Measurements from ENCODE around the gene LARP4B. TPM values are rescaled to one million over a fixed set of nuclear protein-coding genes. Genes with fewer than 3 reads are reported as not detected.
A peak's percentile ranks its signal among the peaks of the same experiment; 100 is the strongest.

LARP4B gene
- 10 to 100 TPM in 11 of 12 donors, not detected in 1; 47.1 to 99.8 (median 66.7) TPM for polyA plus RNA-seq (ENCODE audit: insufficient read length in 12 of 12)
- long read RNA-seq, donor 1, full-length matches to known transcripts, result 8 of 15 reads
- long read RNA-seq, donor 1, partial matches to known transcripts, result 7 of 15 reads
- long read RNA-seq, donor 1, other reads (novel, unspliced or antisense), result 0 of 15 reads
- long read RNA-seq, donor 2, full-length matches to known transcripts, result 3 of 3 reads
- long read RNA-seq, donor 2, partial matches to known transcripts, result 0 of 3 reads
- long read RNA-seq, donor 2, other reads (novel, unspliced or antisense), result 0 of 3 reads
- long read RNA-seq, donor 3, full-length matches to known transcripts, result 2 of 2 reads
- long read RNA-seq, donor 3, partial matches to known transcripts, result 0 of 2 reads
- long read RNA-seq, donor 3, other reads (novel, unspliced or antisense), result 0 of 2 reads
- long read RNA-seq, donor 4, full-length matches to known transcripts, result 2 of 2 reads
- long read RNA-seq, donor 4, partial matches to known transcripts, result 0 of 2 reads
- long read RNA-seq, donor 4, other reads (novel, unspliced or antisense), result 0 of 2 reads
- long read RNA-seq, donor 5, result 0 reads
- long read RNA-seq, donor 6, full-length matches to known transcripts, result 4 of 4 reads
- long read RNA-seq, donor 6, partial matches to known transcripts, result 0 of 4 reads
- long read RNA-seq, donor 6, other reads (novel, unspliced or antisense), result 0 of 4 reads
- long read RNA-seq, donor 7, full-length matches to known transcripts, result 4 of 4 reads
- long read RNA-seq, donor 7, partial matches to known transcripts, result 0 of 4 reads
- long read RNA-seq, donor 7, other reads (novel, unspliced or antisense), result 0 of 4 reads
- long read RNA-seq, donor 8, full-length matches to known transcripts, result 13 of 13 reads
- long read RNA-seq, donor 8, partial matches to known transcripts, result 0 of 13 reads
- long read RNA-seq, donor 8, other reads (novel, unspliced or antisense), result 0 of 13 reads
- long read RNA-seq, donor 9, full-length matches to known transcripts, result 2 of 2 reads
- long read RNA-seq, donor 9, partial matches to known transcripts, result 0 of 2 reads
- long read RNA-seq, donor 9, other reads (novel, unspliced or antisense), result 0 of 2 reads
- long read RNA-seq, donor 10, full-length matches to known transcripts, result 11 of 11 reads
- long read RNA-seq, donor 10, partial matches to known transcripts, result 0 of 11 reads
- long read RNA-seq, donor 10, other reads (novel, unspliced or antisense), result 0 of 11 reads
- long read RNA-seq, donor 11, full-length matches to known transcripts, result 8 of 8 reads
- long read RNA-seq, donor 11, partial matches to known transcripts, result 0 of 8 reads
- long read RNA-seq, donor 11, other reads (novel, unspliced or antisense), result 0 of 8 reads

DNA sequence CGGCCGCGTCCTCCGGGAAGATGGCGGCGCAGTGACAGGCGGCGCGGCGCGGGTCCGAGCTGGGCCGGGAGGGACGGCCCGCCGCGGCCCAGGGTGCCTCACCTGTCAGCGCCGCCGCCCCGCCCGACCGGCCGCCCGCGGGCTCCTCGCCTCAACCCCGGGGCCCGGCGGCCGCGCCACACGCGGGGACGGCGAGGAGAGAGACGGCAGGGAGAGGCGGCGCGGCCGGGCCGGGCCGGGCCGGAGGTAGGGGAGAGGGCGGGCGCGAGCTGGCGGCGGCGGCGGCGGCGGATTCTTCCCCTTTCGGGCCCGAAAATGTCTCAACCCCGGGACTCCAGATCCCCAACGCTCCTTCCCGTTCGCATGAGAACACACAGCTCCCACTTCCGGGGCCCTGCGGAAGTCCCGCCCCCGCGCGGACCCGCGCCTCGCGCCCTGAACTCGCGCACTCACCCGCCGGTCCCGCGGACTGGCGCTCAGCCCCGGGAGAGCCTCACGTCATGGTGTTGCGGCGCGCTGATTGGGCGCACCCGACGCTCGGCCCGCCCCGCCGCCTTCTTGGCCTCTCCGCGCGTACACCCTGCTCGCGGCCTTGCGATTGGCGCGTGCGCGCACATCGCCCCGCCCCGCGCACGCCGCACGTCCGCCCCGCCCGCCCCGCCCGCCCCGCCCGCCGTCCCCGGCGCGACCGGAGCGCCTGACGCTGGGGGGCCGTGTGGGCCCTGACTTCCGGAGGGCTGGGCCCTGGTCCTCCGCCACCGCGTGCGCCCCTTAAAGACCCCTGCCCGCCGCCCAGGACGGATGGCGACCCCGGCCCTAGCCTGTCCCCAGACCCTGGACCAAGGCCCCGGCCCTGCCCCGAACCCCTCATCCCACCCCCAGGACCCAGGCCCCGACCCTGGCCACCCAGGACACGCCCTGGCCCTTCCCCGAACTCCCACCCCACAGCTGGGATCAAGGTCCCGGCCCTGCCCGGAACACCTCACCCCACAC is at the start of gene LARP4B:
LARP4B (minus strand) TSS at position 380 of the 993 bp plus-strand sequence. CDS start 45,984 bp downstream, outside the sequence.
- peak; percentile 98 for DNase-seq

DNA sequence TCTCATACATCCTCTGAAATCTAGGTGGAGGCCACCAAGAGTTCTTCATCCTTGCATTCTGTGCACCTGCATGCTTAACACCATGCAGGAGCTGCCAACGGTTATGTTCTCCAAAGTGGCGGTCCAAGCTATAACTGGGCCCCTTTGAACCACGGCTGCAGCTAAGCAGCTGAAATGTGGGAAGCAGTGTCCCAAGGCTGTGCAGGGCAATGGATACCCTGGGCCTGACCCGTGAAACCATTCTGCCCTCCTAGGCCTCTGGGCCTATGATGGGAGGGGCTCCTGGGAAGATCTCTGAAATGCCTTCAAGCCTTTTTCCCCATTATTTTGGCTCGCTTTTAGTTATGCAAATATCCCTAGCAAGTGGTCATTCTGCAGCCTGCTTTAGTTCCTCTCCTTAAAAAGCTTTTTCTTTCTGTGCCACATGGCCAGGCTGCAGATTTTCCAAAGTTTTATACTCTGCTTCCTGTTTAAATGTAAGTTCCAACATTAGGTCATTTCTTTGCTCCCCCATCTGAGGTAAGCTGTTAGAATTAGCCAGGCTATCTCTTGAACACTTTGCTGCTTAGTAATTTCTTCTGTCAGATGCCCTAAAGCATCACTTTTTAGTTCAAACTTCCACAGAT is 49.1 kb upstream of the LARP4B start:
- no peak for DNase-seq

DNA sequence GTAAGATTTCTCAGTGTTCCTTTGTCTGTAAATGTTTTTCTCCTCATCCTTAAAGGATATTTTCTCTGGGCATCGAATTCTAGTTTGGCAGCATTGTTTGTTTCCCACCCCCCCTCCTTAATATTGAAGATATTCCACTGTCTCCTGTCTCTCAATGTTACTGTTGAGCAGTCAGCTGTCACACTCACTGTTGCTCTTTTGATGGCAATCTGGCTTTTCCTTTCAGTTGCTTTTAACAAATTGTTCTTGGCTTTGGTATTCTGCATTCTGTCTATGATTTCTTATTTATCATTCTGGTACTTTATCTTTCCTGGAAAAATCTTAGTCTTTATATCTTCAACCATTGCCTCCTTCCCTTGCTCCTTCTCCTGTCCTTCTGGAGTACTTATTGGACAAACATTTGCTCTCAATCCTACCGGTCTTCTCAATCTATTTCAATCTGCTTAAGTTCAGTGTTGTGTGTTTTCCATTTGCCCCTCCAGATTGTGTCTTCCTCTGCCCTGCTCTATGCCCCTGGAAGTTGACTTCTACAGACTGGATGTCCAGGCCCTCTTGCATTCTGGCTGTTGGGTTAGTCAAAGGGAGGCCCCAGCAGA is 47.4 kb upstream of the LARP4B start:
- DNase-seq, result no peak

DNA sequence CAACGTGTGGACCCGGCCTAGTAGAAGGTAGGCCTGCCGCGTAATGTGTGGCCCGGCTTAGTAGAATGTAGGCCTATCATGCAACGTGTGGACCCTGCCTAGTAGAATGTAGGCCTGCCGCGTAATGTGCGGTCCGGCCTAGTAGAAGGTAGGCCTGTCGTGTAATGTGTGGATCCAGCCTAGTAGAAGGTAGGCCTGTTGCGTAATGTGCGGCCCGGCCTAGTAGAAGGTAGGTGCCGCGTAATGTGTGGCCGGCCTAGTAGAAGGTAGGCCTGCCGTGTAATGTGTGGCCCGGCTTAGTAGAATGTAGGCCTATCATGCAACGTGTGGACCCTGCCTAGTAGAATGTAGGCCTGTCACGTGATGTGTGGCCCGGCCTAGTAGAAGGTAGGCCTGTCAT is 44.8 kb upstream of the LARP4B start:
- DNase-seq, result no peak

DNA sequence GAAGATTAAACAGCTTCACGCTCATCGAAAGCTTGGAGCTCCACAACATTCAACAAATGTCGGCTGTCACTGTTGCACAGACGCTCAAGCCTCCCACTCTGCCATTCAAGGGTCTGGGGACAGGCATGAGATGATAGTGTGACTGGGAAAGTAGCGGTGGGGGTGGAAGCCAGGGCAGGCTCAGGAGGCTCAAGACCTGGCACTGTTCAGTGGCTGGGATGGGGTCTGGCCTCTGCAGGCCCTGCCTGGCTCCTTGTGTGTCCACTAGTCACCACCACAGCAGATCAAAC is 43.2 kb upstream of the LARP4B start:
- no peak for DNase-seq

- DNase-seq, result no peak
Observed at GRCh38 chr10:974038-974784, 42.7 kb upstream of the LARP4B start.

GRCh38 chr10:972763-973162 is 41.3 kb upstream of the LARP4B start:
- no peak for DNase-seq

- no peak for DNase-seq
Observed at GRCh38 chr10:971613-972012, 40.1 kb upstream of the LARP4B start.

- peak; percentile 21 for DNase-seq
Observed at GRCh38 chr10:971150-971542, 39.6 kb upstream of the LARP4B start.

- no peak for DNase-seq
Observed at GRCh38 chr10:970311-971149, 39.0 kb upstream of the LARP4B start.

DNA sequence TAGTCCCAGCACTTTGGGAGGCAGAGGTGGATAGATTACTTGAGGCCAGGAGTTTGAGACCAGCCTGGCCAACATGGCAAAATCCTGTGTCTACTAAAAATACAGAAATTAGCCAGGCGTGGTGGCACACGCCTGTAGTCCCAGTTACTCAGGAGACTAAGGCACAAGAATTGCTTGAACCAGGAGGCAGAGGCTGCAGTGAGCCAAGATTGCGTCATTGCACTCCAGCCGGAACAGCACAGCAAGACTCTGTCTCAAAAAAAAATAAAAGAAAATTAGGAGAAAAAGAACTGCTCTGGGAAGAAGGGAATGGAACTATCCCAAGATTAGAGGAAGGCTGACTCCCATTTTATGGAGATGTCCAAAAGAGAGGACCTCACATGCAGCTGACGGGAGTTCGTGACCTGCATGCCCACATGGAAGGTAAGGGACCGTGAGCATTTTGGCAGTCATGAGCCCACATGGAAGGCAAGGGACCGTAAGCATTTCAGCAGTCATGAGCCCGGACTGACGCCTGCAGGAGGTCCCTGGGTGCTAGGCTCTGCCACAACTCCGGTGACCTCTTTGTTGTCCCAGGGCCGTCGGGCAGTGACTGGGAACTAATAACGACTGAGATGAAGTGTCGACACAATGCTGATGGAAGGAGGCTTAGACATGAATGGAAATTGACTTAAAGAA is 38.1 kb upstream of the LARP4B start:
- DNase-seq, result no peak

DNA sequence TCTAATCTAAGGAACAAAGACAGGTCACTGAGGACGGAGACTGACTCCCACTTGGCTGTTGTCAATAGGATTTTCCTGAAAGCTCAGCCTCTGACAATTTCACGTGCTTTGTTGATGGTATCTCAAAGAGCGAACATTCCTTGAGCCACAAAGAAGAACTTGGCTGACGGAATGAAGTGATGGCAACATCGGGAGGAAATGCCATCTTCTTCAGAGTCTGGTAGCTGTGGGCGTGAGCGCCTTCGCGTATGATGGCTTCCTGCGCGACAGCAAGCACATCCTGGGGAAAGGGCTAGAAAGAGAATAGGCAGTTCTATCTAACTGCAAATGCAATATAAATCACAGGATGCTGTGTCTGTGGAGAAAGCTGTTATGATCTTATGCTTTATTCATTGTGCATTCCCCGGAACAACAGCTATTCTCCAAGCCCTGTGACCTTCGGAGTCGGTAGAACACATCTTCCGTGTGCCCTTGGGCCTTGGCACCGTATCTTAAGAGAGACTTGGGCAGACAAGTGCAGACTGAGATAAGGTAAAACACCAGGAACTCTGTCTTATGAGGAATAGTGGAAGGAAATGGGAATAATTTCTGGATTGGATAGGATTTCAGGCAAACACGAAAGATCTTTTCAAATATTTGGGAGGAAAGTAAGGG is 37.2 kb upstream of the LARP4B start:
- no peak for DNase-seq

- DNase-seq, result no peak
Observed at GRCh38 chr10:966466-967235, 35.1 kb upstream of the LARP4B start.

DNA sequence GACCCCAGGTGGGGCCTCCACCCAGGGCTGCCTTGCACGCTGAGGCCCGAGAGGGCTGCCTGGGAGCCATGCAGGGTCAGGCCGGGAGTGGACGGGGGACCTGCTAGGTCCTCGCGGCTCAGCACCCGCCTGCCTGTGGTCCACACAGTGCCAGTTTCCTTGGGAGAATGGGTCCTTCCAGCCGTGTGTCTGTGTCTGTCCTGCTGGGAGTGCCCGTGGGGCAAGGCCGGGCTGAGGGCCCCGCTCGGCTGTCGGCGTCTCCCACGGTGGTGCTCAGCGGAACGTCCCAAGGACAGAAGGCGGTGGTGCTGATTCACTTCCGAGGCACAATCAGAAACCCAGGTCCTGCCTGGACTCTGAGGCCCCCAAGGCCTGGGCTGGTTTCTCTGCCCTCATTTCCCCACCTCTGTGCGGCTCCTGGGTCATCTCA is 33.5 kb upstream of the LARP4B start:
- no peak for DNase-seq

GRCh38 chr10:964321-964987 is 32.9 kb upstream of the LARP4B start:
- DNase-seq, result no peak

All from muscle of arm (tissue), 14 donors.